Breast epithelium (tissue), 4 donors: ENCODE results near the gene TNFSF10. TPM values are rescaled to one million over a fixed set of nuclear protein-coding genes. Genes with fewer than 3 reads are reported as not detected.
A peak's percentile ranks its signal among the peaks of the same experiment; 100 is the strongest.

Experiments used
- DNase-seq, 2 donors: peaks; one replicate each; pipeline ENCODE4 v3.0.0-alpha.2; 2019; ENCODE audit warnings: low spot score in 2 of 2
- H3K27ac ChIP-seq, 2 donors: fragments of 200-600 bp; sonication (generic) in 1 of 2; one replicate each; pipeline ENCODE4 v1.5.1; 2016 to 2019; ENCODE audit warnings: mild to moderate bottlenecking in 1 of 2
- H3K27me3 ChIP-seq, 2 donors: fragments of 200-600 bp; sonication (generic) in 1 of 2; one replicate each; pipeline versions ENCODE4 v1.5.1 to v1.6.0; 2017 to 2019; ENCODE audit warnings: control low read depth in 1 of 2, mild to moderate bottlenecking in 1 of 2
- H3K36me3 ChIP-seq: fragments of 200-600 bp; one replicate; pipeline ENCODE4 v1.5.1; 2019
- H3K4me1 ChIP-seq, 2 donors: fragments of 200-600 bp; sonication (generic); one replicate each; pipeline ENCODE4 v1.5.1; 2016 to 2019; ENCODE audit warnings: control low read depth in 1 of 2
- H3K4me3 ChIP-seq, 3 donors: fragments of 200-600 bp; sonication (generic); 1 replicate in 2 of 3; 2 replicates in 1 of 3; pipeline ENCODE4 v1.5.1; 2016 to 2019; ENCODE audit warnings: mild to moderate bottlenecking in 3 of 3, moderate library complexity in 2 of 3
- H3K9me3 ChIP-seq, 2 donors: fragments of 200-600 bp; sonication (generic) in 1 of 2; one replicate each; pipeline ENCODE4 v1.5.1; 2016 to 2019; ENCODE audit warnings: control low read depth in 1 of 2
- CTCF ChIP-seq, 3 donors: fragments of 450-650 bp; IDR thresholded peaks; one replicate each; pipeline ENCODE4 v1.5.1; 2016 to 2017; ENCODE audit warnings: antibody characterized with exemption in 3 of 3, mild to moderate bottlenecking in 3 of 3, moderate library complexity in 3 of 3
- POLR2A ChIP-seq: fragments of 450-650 bp; IDR thresholded peaks from one replicate; pipeline ENCODE4 v1.6.1; 2016; ENCODE audit warnings: antibody characterized with exemption, mild to moderate bottlenecking, moderate library complexity
- POLR2AphosphoS5 ChIP-seq, 3 donors: sonication (generic); formaldehyde crosslinking; IDR thresholded peaks; one replicate each; pipeline ENCODE4 v1.6.1; 2017; ENCODE audit warnings: antibody characterized with exemption in 3 of 3
- intact Hi-C: fragments of 100-400 bp; cut with DNase I; formaldehyde crosslinking; loops from one replicate; pipeline ENCODE4 v1.15.1; 2023; ENCODE audit warnings: low total_unique reads
- total RNA-seq, 3 donors: library from RNA; depleted of rRNA; stranded (reverse); fragments of >200 nt; gene quantifications; one replicate each; pipeline ENCODE4 v1.1.0, GENCODE V29; 2016

The TNFSF10 gene
- total RNA-seq, 3 donors from 2014 or later: 37.0 to 294 (median 155) TPM

- Histone ChIP-seq H3K4me1 (peaks cover under 1 to 20% of the 10 kb centered on the region in 2 donors), H3K9me3 (no peaks in the 10 kb centered on the region), H3K4me3 (peak overlapping the region; percentile 4 to 44 (median 20)), H3K27me3 (no peaks in the 10 kb centered on the region), H3K27ac (peak overlapping the region; percentile 90 to 94), H3K36me3 (no peaks in the 10 kb centered on the region)
- intact Hi-C loops: no loop called here
- no peak for TF ChIP-seq POLR2A
- TF ChIP-seq POLR2AphosphoS5 (IDR thresholded peaks at IDR 0.05): peak in 2 of 3 donors; percentile 74 to 95
- TF ChIP-seq CTCF (IDR thresholded peaks at IDR 0.05): no peak
- DNase-seq: no peak
Observed at GRCh38 chr3:172562871-172563865, 39.9 kb upstream of the TNFSF10 start.

- peak overlapping the region; percentile 90 to 94 for H3K27ac ChIP-seq
- no peaks in the 10 kb centered on the region for H3K36me3 ChIP-seq
- intact Hi-C loops: no loop called here
- peaks cover 4 to 20% of the 10 kb centered on the region in 2 donors for H3K4me1 ChIP-seq
- TF ChIP-seq POLR2A: no peak
- no peak for TF ChIP-seq CTCF (IDR thresholded peaks at IDR 0.05)
- TF ChIP-seq POLR2AphosphoS5 (IDR thresholded peaks at IDR 0.05): peak in 1 of 3 donors; percentile 18
- H3K4me3 ChIP-seq: no peak overlapping the region
- no peaks in the 10 kb centered on the region for H3K27me3 ChIP-seq
- DNase-seq: no peak
- H3K9me3 ChIP-seq: no peaks in the 10 kb centered on the region
Observed at GRCh38 chr3:172561897-172562640, 38.8 kb upstream of the TNFSF10 start.

- H3K4me3 ChIP-seq: no peak overlapping the region
- no peak for DNase-seq
- H3K36me3 ChIP-seq: no peaks in the 10 kb centered on the region
- TF ChIP-seq POLR2A (no peak), POLR2AphosphoS5 (IDR thresholded peaks at IDR 0.05) (no peak), CTCF (IDR thresholded peaks at IDR 0.05) (no peak)
- intact Hi-C loops: no loop called here
- H3K27me3 ChIP-seq: no peaks in the 10 kb centered on the region
- H3K9me3 ChIP-seq: no peaks in the 10 kb centered on the region
- H3K4me1 ChIP-seq: peaks cover 4 to 20% of the 10 kb centered on the region in 2 donors
- H3K27ac ChIP-seq: peak overlapping the region; percentile 80 to 82
Observed at GRCh38 chr3:172560586-172560985, 37.4 kb upstream of the TNFSF10 start.

GRCh38 chr3:172560026-172560425 is 36.8 kb upstream of the TNFSF10 start:
- no peak for TF ChIP-seq CTCF (IDR thresholded peaks at IDR 0.05)
- TF ChIP-seq POLR2AphosphoS5 (IDR thresholded peaks at IDR 0.05): peak in 1 of 3 donors; percentile 23
- H3K4me1 ChIP-seq: peaks cover 4 to 20% of the 10 kb centered on the region in 2 donors

More at GRCh38 chr3:172560026-172560425, 36.8 kb upstream of the TNFSF10 start:
- intact Hi-C loops: no loop called here
- Histone ChIP-seq H3K4me3 (no peak overlapping the region), H3K27ac (peak overlapping the region; percentile 75 to 82), H3K9me3 (no peaks in the 10 kb centered on the region), H3K36me3 (no peaks in the 10 kb centered on the region), H3K27me3 (no peaks in the 10 kb centered on the region)
- no peak for DNase-seq
